ENCODE measurements around the gene SURF2. TPM values are rescaled to one million over a fixed set of nuclear protein-coding genes. Genes with fewer than 3 reads are reported as not detected.

Gene SURF2
- total and polyA plus RNA-seq, 9 of the 15 experiments (the other 6 are each of a cell fraction or from before 2014, with no cell fraction given): 5.5 to 82.5 (median 21.3) TPM

DNA sequence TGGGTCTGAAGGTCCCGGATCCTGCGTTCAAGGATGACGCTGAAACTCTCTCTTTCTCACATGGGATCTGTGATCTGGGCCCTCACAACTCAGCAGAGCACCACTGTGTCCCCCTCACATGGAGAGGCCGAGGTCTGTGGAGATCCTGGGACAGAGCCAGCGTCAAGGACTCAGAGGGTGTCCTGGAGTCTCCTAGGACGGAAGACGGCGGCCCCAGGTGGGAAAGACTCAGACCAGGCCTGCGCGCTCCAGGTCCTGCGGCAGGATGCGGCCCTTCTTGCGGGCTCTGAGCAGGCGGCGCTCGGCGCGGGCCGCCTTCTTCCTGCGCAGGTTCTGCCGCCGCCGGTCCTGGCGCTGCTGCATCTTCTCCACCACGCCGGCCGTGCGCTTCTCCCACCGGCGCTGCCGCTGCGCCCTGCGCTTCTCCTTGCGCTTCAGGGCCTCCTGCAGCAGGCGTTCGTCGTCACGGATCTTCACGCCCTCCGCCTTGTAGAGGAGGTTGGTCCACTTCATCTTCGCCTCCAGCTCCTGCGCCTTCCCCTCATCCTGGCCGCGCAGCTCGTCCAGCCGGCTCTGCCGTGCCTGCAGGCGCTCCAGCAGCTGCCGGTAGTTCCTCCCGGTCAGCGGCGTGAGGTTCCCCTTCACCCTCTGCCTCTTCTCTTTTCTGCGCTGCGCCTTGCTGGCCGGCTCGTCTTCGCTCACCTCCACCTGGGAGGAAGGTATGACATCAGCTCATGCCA is 24.5 kb upstream of the SURF2 start:
- Histone ChIP-seq H3K9me3 (replicated peaks; ENCODE audit: control insufficient read depth, insufficient read depth, low read depth, low read length) (0 out of 2 replicates have a peak, but pooled peaks cover 1% of the 10 kb centered on the region), H3K4me2 (ENCODE audit: insufficient read depth, low read length) (no peak overlapping the region), H2AFZ (ENCODE audit: low read depth, low read length) (no peak overlapping the region), H3K9me1 (ENCODE audit: control insufficient read depth, insufficient read depth, low read length) (no peaks in the 10 kb centered on the region), H3K27ac (ENCODE audit: extremely low read depth, low read depth, low read length) (no peak overlapping the region), H3K27me3 (ENCODE audit: control insufficient read depth in 2 of 2, insufficient read depth in 2 of 2, low read length in 2 of 2) (no peaks in the 10 kb centered on the region; a peak in 1 of 5 replicates), H3K79me2 (ENCODE audit: control insufficient read depth, insufficient read depth, low read length) (peaks cover 39% of the 10 kb centered on the region), H3K4me1 (replicated peaks in 1 of 2; ENCODE audit: control insufficient read depth in 2 of 2, insufficient read depth in 2 of 2, low read length in 2 of 2) (peaks cover 4 to 39% of the 10 kb centered on the region in 2 experiments; a peak in 4 of 5 replicates), H4K20me1 (replicated peaks; ENCODE audit: control insufficient read depth, insufficient read depth, low read length) (peaks cover 4% of the 10 kb centered on the region; the same call in 1 of the 2 replicates), H3K9ac (ENCODE audit: insufficient read depth in 1 of 2, low read depth in 2 of 2, low read length in 2 of 2) (peak overlapping the region in 1 of 2 experiments; percentile 37; a peak in 1 of 4 replicates), H3K4me3 (no peak overlapping the region), H3K36me3 (ENCODE audit: control insufficient read depth, insufficient read depth, low read length) (peaks cover 52% of the 10 kb centered on the region)
- DNase-seq (ENCODE audit: extremely low read depth in 1 of 4, low spot score in 3 of 4) (no peak), ATAC-seq (no peak), FAIRE-seq (no peak)
- intact Hi-C loops (cut with micrococcal nuclease): no loop called here
- TF ChIP-seq, protein P1, sequence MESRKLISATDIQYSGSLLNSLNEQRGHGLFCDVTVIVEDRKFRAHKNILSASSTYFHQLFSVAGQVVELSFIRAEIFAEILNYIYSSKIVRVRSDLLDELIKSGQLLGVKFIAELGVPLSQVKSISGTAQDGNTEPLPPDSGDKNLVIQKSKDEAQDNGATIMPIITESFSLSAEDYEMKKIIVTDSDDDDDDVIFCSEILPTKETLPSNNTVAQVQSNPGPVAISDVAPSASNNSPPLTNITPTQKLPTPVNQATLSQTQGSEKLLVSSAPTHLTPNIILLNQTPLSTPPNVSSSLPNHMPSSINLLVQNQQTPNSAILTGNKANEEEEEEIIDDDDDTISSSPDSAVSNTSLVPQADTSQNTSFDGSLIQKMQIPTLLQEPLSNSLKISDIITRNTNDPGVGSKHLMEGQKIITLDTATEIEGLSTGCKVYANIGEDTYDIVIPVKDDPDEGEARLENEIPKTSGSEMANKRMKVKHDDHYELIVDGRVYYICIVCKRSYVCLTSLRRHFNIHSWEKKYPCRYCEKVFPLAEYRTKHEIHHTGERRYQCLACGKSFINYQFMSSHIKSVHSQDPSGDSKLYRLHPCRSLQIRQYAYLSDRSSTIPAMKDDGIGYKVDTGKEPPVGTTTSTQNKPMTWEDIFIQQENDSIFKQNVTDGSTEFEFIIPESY (CRISPR knock-in tag; IDR thresholded peaks at IDR 0.05): peak; percentile 77
- TF ChIP-seq, protein P2, sequence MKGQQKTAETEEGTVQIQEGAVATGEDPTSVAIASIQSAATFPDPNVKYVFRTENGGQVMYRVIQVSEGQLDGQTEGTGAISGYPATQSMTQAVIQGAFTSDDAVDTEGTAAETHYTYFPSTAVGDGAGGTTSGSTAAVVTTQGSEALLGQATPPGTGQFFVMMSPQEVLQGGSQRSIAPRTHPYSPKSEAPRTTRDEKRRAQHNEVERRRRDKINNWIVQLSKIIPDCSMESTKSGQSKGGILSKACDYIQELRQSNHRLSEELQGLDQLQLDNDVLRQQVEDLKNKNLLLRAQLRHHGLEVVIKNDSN (CRISPR knock-in tag; IDR thresholded peaks at IDR 0.05): no peak
- TF ChIP-seq RBM22 (IDR thresholded peaks at IDR 0.05; ENCODE audit: low read depth, low read length, poor library complexity, severe bottlenecking): peak; percentile 45
- peak; percentile 64 for TF ChIP-seq RBFOX2 (IDR thresholded peaks at IDR 0.05; ENCODE audit: low read depth, low read length)
- CTCF ChIA-PET (ENCODE audit: low intra/inter-chr PET ratio): no interaction called here
- in situ Hi-C loops (cut with MboI): loop anchor here (5.0 kb wide), 1 partner anchor 145 kb away; no protein-coding TSS in a partner anchor
- no TSS peak for BruUV-seq (replicated peaks)
- 97% methylated on average over 35 of the region's 57 CpGs for WGBS (ENCODE audit: insufficient coverage, low coverage, missing lambda C conversion rate)
- POLR2A ChIA-PET: interaction anchor here (0.7 to 3.1 kb wide), 4 partner anchors 9 to 106 kb away, joined by 3 to 16 read pairs (median 4); partner anchors contain the start of genes MED22 and RPL7A
